GM12891 (cell line): Measurements from ENCODE around the gene RPTN.

Source experiments
- DNase-seq: peaks from one replicate; pipeline ENCODE4 v3.0.0; 2011; ENCODE audit warnings: low spot score; ENCODE audit not compliant: insufficient read length
- FAIRE-seq: peaks from 2 replicates; lab custom pipeline; 2011; peaks lifted over from hg19 to GRCh38; lab: Jason Lieb, UNC
- PAX5 ChIP-seq: IDR thresholded peaks from 2 replicates; pipeline ENCODE4 v1.6.1; 2011; ENCODE audit warnings: low read length, moderate library complexity, mild to moderate bottlenecking; ENCODE audit not compliant: insufficient read depth, severe bottlenecking
- POLR2A ChIP-seq: IDR thresholded peaks from 2 replicates; pipeline ENCODE4 v1.6.1; 2011; ENCODE audit warnings: low read depth, low read length, control low read depth
- POLR2AphosphoS5 ChIP-seq: IDR thresholded peaks from 2 replicates; pipeline ENCODE4 v1.6.1; 2011; ENCODE audit warnings: low read depth, low read length, control low read depth
- POU2F2 ChIP-seq: IDR thresholded peaks from 2 replicates; pipeline ENCODE4 v1.6.1; 2011; ENCODE audit warnings: low read depth, mild to moderate bottlenecking, control low read depth, low read length, moderate library complexity
- SPI1 ChIP-seq: IDR thresholded peaks from 2 replicates; pipeline ENCODE4 v1.6.1; 2011; ENCODE audit warnings: low read depth, low read length, control low read depth
- TAF1 ChIP-seq: IDR thresholded peaks from 2 replicates; pipeline ENCODE4 v1.6.1; 2011; ENCODE audit warnings: low read depth, low read length, control low read depth

RPTN gene

DNA sequence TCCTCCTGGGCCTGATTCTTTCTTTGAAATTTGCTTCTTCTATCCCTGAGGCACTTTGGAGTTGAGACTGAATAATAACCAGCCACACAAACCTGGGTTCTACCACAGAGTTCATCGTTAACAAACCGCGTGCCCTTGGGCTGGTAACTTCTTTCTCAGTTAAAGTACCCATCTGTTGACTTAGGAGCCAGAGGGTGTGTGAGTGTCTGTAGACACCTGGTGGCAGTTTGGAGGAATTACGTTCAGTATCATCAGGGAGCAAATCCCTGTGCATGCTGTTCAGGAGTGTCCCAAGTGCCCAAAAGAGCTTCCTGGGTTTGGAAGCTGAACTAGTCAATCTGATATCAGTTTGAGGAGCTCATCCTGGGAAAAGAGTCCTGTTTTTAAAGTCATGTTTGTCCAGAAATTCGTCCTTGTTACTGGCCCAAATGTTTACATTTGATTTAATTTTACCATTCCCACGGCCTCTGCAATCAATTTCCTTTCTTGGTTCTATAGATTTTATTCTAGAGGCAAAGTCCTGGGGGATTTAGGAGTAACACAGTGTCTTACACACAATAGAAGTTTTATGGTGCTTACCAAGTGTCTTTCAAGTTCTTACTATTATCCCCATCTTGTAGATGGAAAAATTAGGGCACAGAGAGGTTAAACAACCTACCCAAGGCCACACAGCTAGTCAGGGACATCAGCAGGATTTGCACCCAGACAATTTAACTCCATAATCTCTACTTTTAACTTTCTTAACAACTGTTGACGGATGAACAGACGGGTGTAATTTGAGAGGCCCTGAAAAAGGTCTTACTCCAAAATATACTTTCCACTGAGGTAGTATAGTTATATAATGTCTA, 26.7 kb upstream of the RPTN start:
- DNase-seq (peak; percentile 25), FAIRE-seq (peak; percentile 61)
- TF ChIP-seq PAX5 (no peak), POLR2AphosphoS5 (no peak), TAF1 (no peak), POU2F2 (no peak), SPI1 (no peak), POLR2A (no peak)

DNA sequence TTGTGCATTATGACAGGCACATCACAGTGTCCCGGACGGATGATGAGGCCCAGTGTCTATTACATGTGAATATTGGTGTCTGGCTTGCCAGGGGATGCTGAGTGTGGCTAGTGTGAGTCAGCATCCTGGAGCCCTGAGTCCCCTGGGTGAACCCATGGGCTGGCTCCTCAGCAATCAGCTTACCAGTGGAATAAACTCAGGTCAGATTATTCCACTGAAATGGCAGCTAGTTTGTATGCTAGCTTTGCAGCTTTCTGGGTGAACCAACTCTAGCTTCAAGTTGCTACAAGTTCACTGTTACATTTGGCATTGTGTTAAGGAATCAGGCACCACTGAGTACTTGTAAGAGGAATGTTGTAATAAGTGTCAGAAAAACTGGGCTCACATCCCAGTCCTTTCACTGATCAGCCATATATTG, 23.9 kb upstream of the RPTN start:
- FAIRE-seq (no peak), DNase-seq (no peak)
- TF ChIP-seq TAF1 (no peak), POLR2AphosphoS5 (no peak), PAX5 (no peak), SPI1 (no peak), POLR2A (no peak), POU2F2 (no peak)

DNA sequence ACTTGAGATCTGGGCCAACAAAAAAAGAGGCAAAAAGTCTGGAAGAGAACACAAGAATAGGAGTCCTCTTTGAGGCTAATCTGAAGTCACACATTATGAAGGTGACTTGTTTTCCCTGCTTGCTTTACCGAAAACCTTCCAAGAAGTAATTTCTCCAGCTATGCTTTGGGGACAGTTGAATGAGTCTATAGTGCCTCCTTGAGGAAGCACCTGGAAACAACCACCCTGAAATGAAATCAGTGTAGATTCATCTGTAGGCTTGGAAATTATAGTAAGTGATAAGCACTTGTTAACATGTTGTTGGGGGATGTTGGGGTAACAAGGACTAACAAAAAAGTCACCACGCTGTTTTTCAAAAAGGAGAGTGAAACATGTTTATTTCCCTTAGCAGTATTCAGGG, 23.4 kb upstream of the RPTN start:
- no peak for DNase-seq
- no peak for TF ChIP-seq POLR2A
- no peak for TF ChIP-seq PAX5
- TF ChIP-seq TAF1: no peak
- no peak for TF ChIP-seq SPI1
- TF ChIP-seq POLR2AphosphoS5: no peak
- no peak for TF ChIP-seq POU2F2
- FAIRE-seq: no peak

DNA sequence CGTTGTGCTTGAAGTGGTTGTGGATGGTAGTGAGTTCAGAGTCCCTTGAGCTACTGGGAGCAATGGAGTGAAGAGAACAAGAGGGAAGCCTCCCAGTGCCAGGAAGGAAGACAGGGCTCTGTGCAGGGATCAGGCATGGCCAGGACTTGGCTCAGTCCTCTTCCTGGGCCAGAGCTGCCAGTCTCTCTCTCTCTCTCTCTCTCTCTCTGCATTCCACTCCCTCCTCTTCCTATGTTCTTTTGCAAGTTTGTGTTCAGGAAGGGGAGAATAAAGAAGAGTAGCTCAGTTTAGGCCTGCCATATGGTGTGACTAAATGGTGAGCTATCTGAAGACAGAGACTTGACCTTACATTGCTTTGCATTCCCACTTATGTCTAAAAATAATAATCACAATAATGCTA, 20.5 kb upstream of the RPTN start:
- FAIRE-seq (no peak), DNase-seq (no peak)
- no peak for TF ChIP-seq POLR2A

DNA sequence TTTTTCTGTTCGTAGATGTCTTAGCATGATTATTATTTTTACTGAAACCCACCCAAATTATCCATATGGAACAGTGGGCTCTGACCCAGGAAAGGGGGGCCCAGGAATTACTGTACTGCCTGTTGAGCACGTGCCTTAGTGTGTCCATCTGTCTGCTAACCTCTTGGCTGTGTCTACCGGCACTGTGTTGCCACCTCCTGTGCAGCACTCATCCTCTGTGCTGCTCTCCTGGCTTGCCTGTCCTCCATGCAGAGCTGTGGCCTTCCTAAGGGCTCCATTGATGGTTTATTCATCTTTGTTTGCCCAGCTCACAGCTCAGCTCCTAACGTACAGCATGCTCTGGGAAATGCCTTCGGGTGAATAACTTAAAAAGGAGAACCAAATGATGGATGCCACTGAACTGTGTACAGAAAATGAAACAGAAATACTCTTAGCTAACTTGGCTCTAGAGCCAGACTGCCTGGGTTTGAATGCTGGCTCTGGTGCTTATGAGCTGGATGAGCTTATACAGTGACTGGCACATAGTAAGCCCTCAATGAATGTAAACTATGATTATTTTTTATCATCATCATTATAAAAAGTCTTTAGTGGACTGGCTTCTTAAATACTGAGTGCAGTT, 11.4 kb upstream of the RPTN start:
- no peak for TF ChIP-seq POLR2A
- no peak for TF ChIP-seq POU2F2
- no peak for TF ChIP-seq SPI1
- no peak for TF ChIP-seq PAX5
- TF ChIP-seq POLR2AphosphoS5: no peak
- no peak for TF ChIP-seq TAF1
- FAIRE-seq (no peak), DNase-seq (no peak)

DNA sequence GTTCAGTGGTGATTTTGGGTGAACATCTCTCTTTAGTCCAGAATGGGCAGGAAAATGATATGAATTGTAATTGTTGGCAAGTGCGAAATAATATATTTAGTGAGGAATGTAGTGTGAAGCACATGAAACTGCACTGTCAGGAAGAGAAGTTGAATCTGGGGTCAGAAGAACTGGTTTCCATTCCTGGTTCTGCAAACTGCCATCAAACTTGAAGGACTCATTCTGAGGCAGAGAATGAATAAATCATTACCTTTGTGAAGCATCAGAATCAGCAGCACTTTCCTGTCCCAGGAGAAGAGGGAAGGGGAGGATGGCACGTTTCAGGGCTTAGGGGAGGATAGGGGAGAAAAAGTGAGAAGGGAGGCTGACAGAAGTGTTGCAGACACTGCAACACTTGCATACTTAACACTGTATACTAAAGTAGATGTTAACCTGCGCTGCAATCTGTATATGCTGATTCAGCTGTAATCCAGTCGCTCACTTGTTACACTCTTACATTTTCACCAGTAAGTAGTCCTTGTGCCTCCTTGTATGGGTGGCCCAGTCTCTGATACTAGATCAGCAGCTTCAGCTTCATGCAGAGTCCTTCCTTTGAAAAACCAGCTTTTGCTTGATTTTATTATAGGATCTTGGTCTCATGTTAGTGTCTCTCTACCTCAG, 10.5 kb upstream of the RPTN start:
- DNase-seq (no peak), FAIRE-seq (no peak)
- TF ChIP-seq SPI1: peak; percentile 29; the same call in 1 of the 2 replicates
- no peak for TF ChIP-seq TAF1

DNA sequence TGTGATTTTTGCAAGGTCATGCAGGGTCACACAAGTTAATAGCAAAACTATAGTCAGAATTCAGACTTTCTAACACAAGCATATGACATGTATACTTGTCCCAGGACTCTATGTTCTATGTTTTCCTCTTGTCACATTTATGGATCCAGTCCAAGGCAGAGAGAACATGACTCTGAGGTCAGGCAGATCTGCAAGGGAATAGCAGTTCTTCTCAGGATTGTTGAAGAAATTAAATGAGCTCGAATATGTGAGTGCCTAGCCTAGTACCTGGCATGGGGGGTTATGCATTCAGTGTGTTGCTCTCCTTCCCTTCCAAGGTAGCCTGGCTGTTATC, 9.5 kb upstream of the RPTN start:
- DNase-seq (no peak), FAIRE-seq (no peak)
- TF ChIP-seq POLR2AphosphoS5 (no peak), SPI1 (no peak), TAF1 (no peak), POU2F2 (no peak), POLR2A (no peak), PAX5 (no peak)

DNA sequence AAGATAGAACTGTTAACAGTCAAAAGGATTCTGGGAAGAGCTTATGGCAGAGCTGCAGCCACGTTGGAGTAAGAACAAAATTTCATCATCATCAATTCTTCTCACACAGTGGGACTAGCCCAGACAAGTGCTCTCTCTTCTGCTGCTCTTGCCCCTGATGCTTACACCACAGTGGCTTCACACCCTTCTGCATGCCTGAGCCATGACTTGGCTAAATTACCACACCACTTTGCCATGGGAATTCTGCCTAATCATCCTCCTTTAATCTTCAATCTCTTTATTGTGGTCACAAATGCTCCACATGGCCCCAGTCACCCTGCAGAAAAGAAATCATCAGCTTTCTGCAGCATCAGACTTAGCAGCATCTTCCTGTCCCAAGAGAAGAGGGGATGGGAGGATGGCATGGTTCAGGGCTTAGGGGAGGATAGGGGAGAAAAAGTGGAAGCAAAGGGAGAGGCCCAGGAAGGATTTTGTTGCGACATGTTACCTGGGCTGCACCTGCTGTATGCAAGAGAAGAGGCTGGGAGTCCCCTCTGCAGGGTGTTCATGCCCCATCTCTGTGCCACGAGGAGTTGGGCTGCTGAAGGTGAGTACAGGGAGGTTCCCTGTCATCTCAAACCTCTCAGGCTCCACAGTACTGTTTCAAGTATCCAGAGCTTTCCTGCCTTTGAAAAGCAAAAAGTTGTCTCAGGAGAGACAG, 9.0 kb upstream of the RPTN start:
- FAIRE-seq (no peak), DNase-seq (no peak)
- TF ChIP-seq POLR2AphosphoS5: no peak
- no peak for TF ChIP-seq PAX5
- TF ChIP-seq SPI1: no peak
- no peak for TF ChIP-seq POU2F2
- TF ChIP-seq POLR2A: no peak
- no peak for TF ChIP-seq TAF1

DNA sequence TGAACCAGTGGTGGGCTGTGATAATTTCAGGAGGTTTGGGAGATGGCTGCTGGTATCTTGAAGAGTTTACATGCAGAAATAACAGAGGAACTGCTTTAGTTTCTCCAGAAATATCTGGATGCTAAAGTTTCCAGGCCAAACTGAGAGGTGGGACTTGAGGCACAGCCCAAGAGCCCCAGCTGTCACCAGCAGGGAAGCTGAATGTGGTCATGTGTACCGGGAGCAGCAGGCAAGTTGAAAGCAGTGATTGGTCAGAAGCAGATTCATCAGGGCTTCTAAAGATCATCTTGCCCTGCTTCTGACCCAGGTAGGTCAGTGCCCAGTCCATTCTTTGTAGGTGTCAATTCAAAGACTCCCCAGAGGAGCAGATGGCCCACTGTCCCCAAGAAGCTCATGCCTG, 7.9 kb upstream of the RPTN start:
- no peak for FAIRE-seq
- DNase-seq: no peak
- TF ChIP-seq POU2F2: no peak
- no peak for TF ChIP-seq PAX5
- TF ChIP-seq POLR2A: no peak
- no peak for TF ChIP-seq POLR2AphosphoS5
- no peak for TF ChIP-seq SPI1
- TF ChIP-seq TAF1: no peak

DNA sequence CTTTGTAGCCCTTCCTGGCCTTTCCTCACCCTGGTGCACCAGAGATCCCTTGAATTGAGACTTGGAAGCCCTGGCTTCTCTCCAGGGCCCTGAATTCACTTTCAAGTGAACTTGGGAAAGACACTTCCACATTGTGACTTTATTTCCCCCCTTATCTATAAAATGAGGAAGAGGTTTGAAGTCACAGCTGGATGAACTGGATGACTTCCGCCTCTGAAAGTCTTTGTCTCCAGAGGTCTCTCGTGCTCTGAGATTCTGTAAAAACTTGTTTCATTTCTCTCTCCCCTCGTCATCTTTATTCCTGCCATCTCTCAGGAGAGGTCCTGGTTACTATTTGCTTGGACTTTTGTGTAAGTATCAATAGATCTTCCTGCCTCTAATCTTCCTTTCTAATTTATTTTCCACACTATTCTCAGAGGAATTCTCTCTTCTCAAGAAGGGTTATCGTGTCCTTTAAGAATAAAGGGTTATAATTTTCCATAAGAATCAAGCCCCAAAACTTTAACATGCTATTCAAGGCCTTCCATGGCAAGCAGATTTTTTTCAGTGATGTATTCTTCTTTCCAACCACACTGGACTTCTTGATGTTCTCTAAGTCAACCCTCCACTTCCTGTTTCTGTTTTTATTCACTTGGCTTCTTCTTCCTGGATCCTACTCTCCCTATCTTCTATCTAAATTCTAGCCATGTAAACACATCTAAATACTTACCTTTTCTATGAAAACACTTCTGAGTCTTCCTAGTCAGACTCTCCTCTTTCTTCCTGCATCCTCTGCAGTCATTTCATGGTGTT, 6.5 kb upstream of the RPTN start:
- peak; percentile 58 for TF ChIP-seq SPI1
- no peak for TF ChIP-seq TAF1
- FAIRE-seq (no peak), DNase-seq (no peak)
